HG03025 (cell line): ENCODE results near the gene UROC1.

Source experiments
- ATAC-seq: cut with Tn5 transposase; IDR thresholded peaks from one replicate; pipeline ENCODE4 v1.9.1; 2021; ENCODE audit warnings: mild to moderate bottlenecking, moderate library complexity; ENCODE audit not compliant: unreplicated experiment, low FRiP score

UROC1 gene

GRCh38 chr3:126433105-126433430 is 84.5 kb downstream of the UROC1 start:
- no peak for ATAC-seq

- ATAC-seq, result no peak
Observed at GRCh38 chr3:126432361-126433104, 85.0 kb downstream of the UROC1 start.
